HEK293 (cell line): ENCODE measurements around the gene CEP120.

ENCODE experiments used
- CTCF ChIA-PET: fragments of 350-600 bp; formaldehyde crosslinking; extraction: SDS; loops from one replicate; lab custom pipeline; 2021; ENCODE audit warnings: antibody characterized with exemption; lab: Yijun Ruan, JAX
- POLR2A ChIA-PET: fragments of 300-600 bp; formaldehyde crosslinking; extraction: SDS; loops from one replicate; lab custom pipeline; 2020; ENCODE audit warnings: antibody characterized with exemption, inconsistent platforms; lab: Yijun Ruan, JAX
- H3K27ac ChIP-seq: fragments of 200-500 bp; sonication (Bioruptor generic); 2 replicates; pipeline ENCODE4 v1.5.1; 2014; ENCODE audit warnings: low read depth, low read length, control low read depth, inconsistent platforms; ENCODE audit errors: extremely low read depth
- H3K36me3 ChIP-seq, 2 experiments: fragments of 200-500 bp in 1 of 2; sonication (Bioruptor generic) in 1 of 2; 1 replicate in 1 of 2; 2 replicates in 1 of 2; pipeline ENCODE4 v1.5.1; 2014 to 2017; ENCODE audit warnings: inconsistent platforms in 2 of 2, low read length in 2 of 2; ENCODE audit not compliant: control insufficient read depth in 2 of 2, insufficient read depth in 1 of 2
- H3K4me1 ChIP-seq: fragments of 200-500 bp; sonication (Bioruptor generic); 2 replicates; pipeline ENCODE4 v1.5.1; 2014; ENCODE audit warnings: mild to moderate bottlenecking, low read length, inconsistent platforms; ENCODE audit not compliant: control insufficient read depth, insufficient read depth
- H3K4me3 ChIP-seq: 2 replicates; pipeline ENCODE4 v1.5.1; 2011; ENCODE audit warnings: low read depth, mild to moderate bottlenecking, control low read depth, low read length, moderate library complexity
- H3K9me3 ChIP-seq: fragments of 200-500 bp; sonication (Bioruptor generic); 2 replicates; pipeline ENCODE4 v1.5.1; 2014; ENCODE audit warnings: low read depth, low read length, inconsistent platforms; ENCODE audit not compliant: control insufficient read depth, insufficient read depth
- EGR2 ChIP-seq: fragments of 450-650 bp; formaldehyde crosslinking; IDR thresholded peaks from 2 replicates; pipeline ENCODE4 v1.5.1; 2016; ENCODE audit warnings: low read depth, missing biosample characterization, missing genetic modification characterization
- GLIS2 ChIP-seq: fragments of 450-650 bp; formaldehyde crosslinking; IDR thresholded peaks from 2 replicates; pipeline ENCODE4 v1.5.1; 2016; ENCODE audit warnings: missing biosample characterization, missing genetic modification characterization
- PRDM6 ChIP-seq: fragments of 450-650 bp; formaldehyde crosslinking; IDR thresholded peaks from 2 replicates; pipeline ENCODE4 v1.5.1; 2017; ENCODE audit warnings: missing biosample characterization, missing genetic modification characterization
- SETDB1 ChIP-seq: IDR thresholded peaks from one replicate; pipeline ENCODE4 v1.6.1; 2017; ENCODE audit warnings: mild to moderate bottlenecking, low read length, moderate library complexity, mixed read lengths; ENCODE audit not compliant: insufficient read length
- SP7 ChIP-seq: fragments of 450-650 bp; formaldehyde crosslinking; IDR thresholded peaks from 2 replicates; pipeline ENCODE4 v1.5.1; 2016; ENCODE audit warnings: missing biosample characterization, missing genetic modification characterization
- ZBTB44 ChIP-seq: fragments of 450-650 bp; IDR thresholded peaks from 2 replicates; pipeline ENCODE4 v1.5.1; 2018; ENCODE audit warnings: missing biosample characterization, mild to moderate bottlenecking, missing genetic modification characterization
- ZBTB49 ChIP-seq: fragments of 450-650 bp; formaldehyde crosslinking; IDR thresholded peaks from 2 replicates; pipeline ENCODE4 v1.5.1; 2016; ENCODE audit warnings: missing biosample characterization, missing genetic modification characterization, low read depth
- ZBTB6 ChIP-seq: fragments of 450-650 bp; formaldehyde crosslinking; IDR thresholded peaks from 2 replicates; pipeline ENCODE4 v1.5.1; 2017; ENCODE audit warnings: missing biosample characterization, missing genetic modification characterization
- ZFP37 ChIP-seq: fragments of 450-650 bp; formaldehyde crosslinking; IDR thresholded peaks from 2 replicates; pipeline ENCODE4 v1.5.1; 2016; ENCODE audit warnings: missing biosample characterization, missing genetic modification characterization
- ZIC2 ChIP-seq: fragments of 450-650 bp; formaldehyde crosslinking; IDR thresholded peaks from 2 replicates; pipeline ENCODE4 v1.5.1; 2016; ENCODE audit warnings: missing biosample characterization, missing genetic modification characterization
- ZNF157 ChIP-seq: fragments of 450-650 bp; formaldehyde crosslinking; IDR thresholded peaks from 2 replicates; pipeline ENCODE4 v1.5.1; 2016; ENCODE audit warnings: missing biosample characterization, missing genetic modification characterization
- ZNF18 ChIP-seq: fragments of 450-650 bp; formaldehyde crosslinking; IDR thresholded peaks from 2 replicates; pipeline ENCODE4 v1.5.1; 2016; ENCODE audit warnings: missing biosample characterization, missing genetic modification characterization
- ZNF248 ChIP-seq: fragments of 450-650 bp; formaldehyde crosslinking; IDR thresholded peaks from 2 replicates; pipeline ENCODE4 v1.5.1; 2017; ENCODE audit warnings: missing biosample characterization, missing genetic modification characterization
- ZNF426 ChIP-seq: fragments of 450-650 bp; formaldehyde crosslinking; IDR thresholded peaks from 2 replicates; pipeline ENCODE4 v1.5.1; 2017; ENCODE audit warnings: missing biosample characterization, missing genetic modification characterization, mild to moderate bottlenecking, inconsistent platforms, moderate library complexity
- ZNF521 ChIP-seq: fragments of 450-650 bp; formaldehyde crosslinking; IDR thresholded peaks from 2 replicates; pipeline ENCODE4 v1.5.1; 2017; ENCODE audit warnings: missing biosample characterization, mild to moderate bottlenecking, missing genetic modification characterization
- ZNF664 ChIP-seq: fragments of 450-650 bp; formaldehyde crosslinking; IDR thresholded peaks from 2 replicates; pipeline ENCODE4 v1.5.1; 2016; ENCODE audit warnings: missing biosample characterization, missing genetic modification characterization
- ZNF704 ChIP-seq: fragments of 450-650 bp; formaldehyde crosslinking; IDR thresholded peaks from 2 replicates; pipeline ENCODE4 v1.5.1; 2016; ENCODE audit warnings: missing biosample characterization, missing genetic modification characterization
- ZSCAN30 ChIP-seq: fragments of 450-650 bp; IDR thresholded peaks from 2 replicates; pipeline ENCODE4 v1.5.1; 2018; ENCODE audit warnings: missing biosample characterization, mild to moderate bottlenecking, missing genetic modification characterization, moderate library complexity
- ZSCAN4 ChIP-seq: fragments of 450-650 bp; formaldehyde crosslinking; IDR thresholded peaks from 2 replicates; pipeline ENCODE4 v1.5.1; 2017; ENCODE audit warnings: missing biosample characterization, missing genetic modification characterization
- ZSCAN5A ChIP-seq: fragments of 450-650 bp; formaldehyde crosslinking; IDR thresholded peaks from 2 replicates; pipeline ENCODE4 v1.5.1; 2016; ENCODE audit warnings: missing biosample characterization, missing genetic modification characterization

Gene CEP120

GRCh38 chr5:123438244-123438643 lies 15.0 kb upstream of the CEP120 start:
- CTCF ChIA-PET = interaction anchor here (0.5 kb wide), 1 partner anchor 743 kb away, joined by 5 read pairs; no protein-coding TSS in a partner anchor
- H3K36me3 ChIP-seq = no peaks in the 10 kb centered on the region
- TF ChIP-seq SETDB1 = no peak
- TF ChIP-seq ZBTB44 (tag by site-specific recombination) = no peak
- TF ChIP-seq SP7 (tag by site-specific recombination) = no peak
- TF ChIP-seq ZNF18 (tag by site-specific recombination) = no peak
- TF ChIP-seq ZNF521 (tag by site-specific recombination) = no peak
- TF ChIP-seq ZBTB6 (tag by site-specific recombination) = no peak
- TF ChIP-seq ZNF248 (tag by site-specific recombination) = no peak
- TF ChIP-seq ZNF426 (tag by site-specific recombination) = no peak
- no peak for TF ChIP-seq ZNF704
- TF ChIP-seq ZSCAN4 (tag by site-specific recombination) = no peak
- no peak for TF ChIP-seq EGR2
- no peak for TF ChIP-seq ZFP37 (tag by site-specific recombination)
- H3K4me3 ChIP-seq = no peak overlapping the region
- no peaks in the 10 kb centered on the region for H3K9me3 ChIP-seq
- H3K4me1 ChIP-seq = 0 out of 2 replicates have a peak, but pooled peaks cover 3% of the 10 kb centered on the region
- POLR2A ChIA-PET = no interaction called here
- H3K27ac ChIP-seq = no peak overlapping the region

- no peaks in the 10 kb centered on the region for H3K36me3 ChIP-seq
- no peak overlapping the region for H3K27ac ChIP-seq
- CTCF ChIA-PET = interaction anchor here (1.6 kb wide), 1 partner anchor 13 kb away, joined by 11 read pairs; the partner anchor contains the start of gene CEP120
- no peak overlapping the region for H3K4me3 ChIP-seq
- H3K4me1 ChIP-seq = peaks cover 6% of the 10 kb centered on the region
- POLR2A ChIA-PET = interaction anchor here (1.2 kb wide), 1 partner anchor 13 kb away, joined by 3 read pairs; the partner anchor contains the start of gene CEP120
- no peaks in the 10 kb centered on the region for H3K9me3 ChIP-seq
- TF ChIP-seq GLIS2 (tag by site-specific recombination) (no peak), ZNF664 (tag by site-specific recombination) (no peak), ZNF18 (tag by site-specific recombination) (no peak), ZBTB49 (tag by site-specific recombination) (no peak), ZNF157 (tag by site-specific recombination) (no peak), ZFP37 (tag by site-specific recombination) (no peak), PRDM6 (no peak), ZIC2 (tag by site-specific recombination) (no peak), ZSCAN30 (tag by site-specific recombination) (no peak), ZSCAN5A (tag by site-specific recombination) (no peak)
Observed at GRCh38 chr5:123436201-123436600, 13.0 kb upstream of the CEP120 start.
